Activated CD4-positive, alpha-beta T cell treated with anti-CD3 and anti-CD28 coated beads, Interleukin-2, amount 50 U/mL, for 48 hours (primary cell): ENCODE data around the gene PDIA4.
A peak's percentile ranks its signal among the peaks of the same experiment; 100 is the strongest.

Source experiments
- DNase-seq, 2 experiments: peaks; one replicate each; pipeline ENCODE4 v3.0.0-alpha.2; 2020

Gene PDIA4

DNA sequence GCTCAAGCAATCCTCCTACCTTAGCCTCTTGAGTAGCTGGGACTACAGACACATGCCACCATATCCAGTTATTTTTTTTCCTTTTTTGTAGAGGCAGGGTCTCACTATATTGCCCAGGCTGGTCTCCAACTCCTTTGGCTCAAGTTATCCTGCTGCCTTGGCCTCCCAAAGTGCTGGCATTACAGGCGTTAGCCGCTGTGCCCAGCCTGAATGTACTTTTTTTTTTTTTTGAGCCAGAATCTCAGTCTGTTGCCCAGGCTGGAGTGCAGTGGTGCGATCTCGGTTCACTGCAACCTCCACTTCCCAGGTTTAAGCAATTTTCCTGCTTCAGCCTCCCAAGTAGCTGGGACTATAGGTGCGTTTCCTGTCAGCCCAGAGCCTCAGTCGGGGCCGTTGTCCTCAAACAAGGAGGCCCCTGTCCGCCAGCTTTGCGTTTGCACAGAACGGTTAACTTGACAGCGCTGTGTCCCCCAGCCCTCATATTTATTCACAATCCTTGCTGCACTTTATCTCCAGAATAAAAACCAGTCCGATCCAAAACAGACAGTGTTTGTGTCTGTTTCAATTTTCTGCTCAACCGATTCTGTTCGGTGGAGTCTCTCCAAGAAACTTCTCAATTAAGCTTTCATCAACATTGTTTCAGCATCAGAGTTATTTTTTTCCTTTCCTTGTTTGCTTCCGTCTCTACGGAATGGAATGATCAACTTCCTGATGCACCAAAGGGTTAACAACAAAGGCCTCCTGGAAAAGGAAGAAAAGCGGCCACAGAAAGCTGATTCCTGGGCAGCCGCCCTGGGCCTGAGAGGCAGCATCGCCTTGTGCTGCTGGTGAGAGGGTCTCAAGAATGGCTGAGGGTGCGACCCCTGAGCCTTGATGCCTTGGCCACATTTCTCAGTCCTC is 64.5 kb downstream of the PDIA4 start:
- no peak for DNase-seq

- peak; percentile 64 to 73 for DNase-seq
Measured at GRCh38 chr7:148962823-148963582, 65.3 kb downstream of the PDIA4 start.

- DNase-seq = no peak
Measured at GRCh38 chr7:148962440-148962822, 65.9 kb downstream of the PDIA4 start.

DNA sequence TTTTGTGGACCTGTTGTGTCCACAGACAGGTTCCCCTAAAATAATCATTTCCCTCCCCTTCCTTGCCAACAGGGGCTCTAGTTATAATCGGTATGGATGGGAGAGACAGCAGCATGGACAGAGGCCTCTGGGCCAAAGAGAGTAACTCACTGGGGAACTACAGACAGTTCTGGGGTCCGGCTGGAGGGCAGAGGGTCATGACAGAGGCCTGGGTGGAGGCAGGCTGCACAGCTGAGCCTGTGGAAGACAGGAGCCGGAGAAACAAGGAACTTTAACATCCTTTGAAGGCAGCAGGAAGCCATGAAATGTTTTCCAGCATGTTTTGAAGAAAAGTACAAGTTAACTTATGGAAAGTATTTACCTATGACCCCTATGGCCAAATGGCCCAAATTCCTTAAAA is 68.6 kb downstream of the PDIA4 start:
- no peak for DNase-seq

- no peak for DNase-seq
Measured at GRCh38 chr7:148958061-148958460, 70.2 kb downstream of the PDIA4 start.

DNA sequence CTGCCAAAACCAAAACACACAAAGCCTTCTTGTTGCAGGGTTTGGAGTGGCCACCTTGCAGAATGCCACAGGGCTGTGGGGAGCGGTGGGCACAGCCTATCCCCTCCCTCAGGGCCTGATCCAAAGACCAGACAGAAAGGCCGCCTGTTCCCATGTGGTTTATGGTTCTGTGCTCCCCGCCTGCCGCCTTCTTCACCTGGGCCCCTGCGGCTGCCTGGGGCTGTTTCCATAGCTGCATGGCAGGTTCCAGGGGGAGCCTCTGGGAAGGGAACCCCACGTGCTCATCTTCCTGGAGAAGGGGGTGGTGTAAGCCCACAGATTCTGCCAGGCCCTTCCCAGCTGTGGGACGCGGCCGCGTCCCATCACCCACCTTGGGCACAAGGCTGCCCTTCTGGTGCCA is 73.5 kb downstream of the PDIA4 start:
- DNase-seq = no peak

DNA sequence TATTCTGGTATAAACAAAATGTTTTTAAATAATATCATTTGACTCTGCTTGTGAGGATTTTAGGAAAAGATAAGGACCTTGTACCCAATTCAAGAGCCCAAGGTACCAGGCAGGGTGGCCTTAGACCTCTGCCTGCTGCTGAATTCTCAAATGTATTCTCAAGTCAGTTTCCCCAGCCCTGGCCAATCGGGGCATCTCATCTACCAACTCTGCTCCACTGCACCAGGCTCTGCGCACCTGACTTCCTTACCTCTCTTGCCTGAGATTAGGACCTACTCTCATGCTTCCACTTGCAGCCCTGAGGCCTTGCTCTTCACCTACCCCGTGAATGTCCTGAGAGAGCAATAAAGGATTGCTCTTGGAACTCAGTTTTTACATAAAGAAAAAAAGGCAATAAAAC is 74.6 kb downstream of the PDIA4 start:
- DNase-seq = no peak
